ENCODE measurements around the gene CRTAC1.

The CRTAC1 gene

DNA sequence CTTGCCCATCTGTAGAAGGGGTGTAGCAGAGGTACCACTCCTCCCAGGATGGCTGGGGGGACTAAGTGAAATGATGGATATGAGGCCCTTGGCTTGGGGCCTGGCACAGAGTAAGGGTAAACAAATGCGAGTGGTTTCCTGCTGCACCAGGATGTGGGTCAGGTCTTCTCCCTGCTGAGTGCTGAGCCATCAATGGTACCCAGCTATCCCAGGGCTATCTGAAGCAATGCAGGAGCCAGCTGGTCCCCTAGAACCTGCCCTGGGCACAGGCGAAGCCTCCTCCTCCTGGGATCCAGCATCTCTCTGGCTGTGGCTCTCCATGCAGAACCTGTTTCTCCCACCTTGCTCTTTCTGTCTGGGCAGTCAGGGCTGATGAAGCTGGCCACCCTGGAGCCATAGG, 201.7 kb downstream of the CRTAC1 start:
- TF ChIP-seq, protein P1, sequence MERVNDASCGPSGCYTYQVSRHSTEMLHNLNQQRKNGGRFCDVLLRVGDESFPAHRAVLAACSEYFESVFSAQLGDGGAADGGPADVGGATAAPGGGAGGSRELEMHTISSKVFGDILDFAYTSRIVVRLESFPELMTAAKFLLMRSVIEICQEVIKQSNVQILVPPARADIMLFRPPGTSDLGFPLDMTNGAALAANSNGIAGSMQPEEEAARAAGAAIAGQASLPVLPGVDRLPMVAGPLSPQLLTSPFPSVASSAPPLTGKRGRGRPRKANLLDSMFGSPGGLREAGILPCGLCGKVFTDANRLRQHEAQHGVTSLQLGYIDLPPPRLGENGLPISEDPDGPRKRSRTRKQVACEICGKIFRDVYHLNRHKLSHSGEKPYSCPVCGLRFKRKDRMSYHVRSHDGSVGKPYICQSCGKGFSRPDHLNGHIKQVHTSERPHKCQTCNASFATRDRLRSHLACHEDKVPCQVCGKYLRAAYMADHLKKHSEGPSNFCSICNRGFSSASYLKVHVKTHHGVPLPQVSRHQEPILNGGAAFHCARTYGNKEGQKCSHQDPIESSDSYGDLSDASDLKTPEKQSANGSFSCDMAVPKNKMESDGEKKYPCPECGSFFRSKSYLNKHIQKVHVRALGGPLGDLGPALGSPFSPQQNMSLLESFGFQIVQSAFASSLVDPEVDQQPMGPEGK (CRISPR knock-in tag; IDR thresholded peaks at IDR 0.05; ENCODE audit: borderline replicate concordance), result no peak
- TF ChIP-seq, protein P2, sequence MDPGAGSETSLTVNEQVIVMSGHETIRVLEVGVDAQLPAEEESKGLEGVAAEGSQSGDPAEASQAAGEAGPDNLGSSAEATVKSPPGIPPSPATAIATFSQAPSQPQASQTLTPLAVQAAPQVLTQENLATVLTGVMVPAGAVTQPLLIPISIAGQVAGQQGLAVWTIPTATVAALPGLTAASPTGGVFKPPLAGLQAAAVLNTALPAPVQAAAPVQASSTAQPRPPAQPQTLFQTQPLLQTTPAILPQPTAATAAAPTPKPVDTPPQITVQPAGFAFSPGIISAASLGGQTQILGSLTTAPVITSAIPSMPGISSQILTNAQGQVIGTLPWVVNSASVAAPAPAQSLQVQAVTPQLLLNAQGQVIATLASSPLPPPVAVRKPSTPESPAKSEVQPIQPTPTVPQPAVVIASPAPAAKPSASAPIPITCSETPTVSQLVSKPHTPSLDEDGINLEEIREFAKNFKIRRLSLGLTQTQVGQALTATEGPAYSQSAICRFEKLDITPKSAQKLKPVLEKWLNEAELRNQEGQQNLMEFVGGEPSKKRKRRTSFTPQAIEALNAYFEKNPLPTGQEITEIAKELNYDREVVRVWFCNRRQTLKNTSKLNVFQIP (CRISPR knock-in tag; IDR thresholded peaks at IDR 0.05; ENCODE audit: borderline replicate concordance, low read depth), result no peak
- TF ChIP-seq, protein P3, sequence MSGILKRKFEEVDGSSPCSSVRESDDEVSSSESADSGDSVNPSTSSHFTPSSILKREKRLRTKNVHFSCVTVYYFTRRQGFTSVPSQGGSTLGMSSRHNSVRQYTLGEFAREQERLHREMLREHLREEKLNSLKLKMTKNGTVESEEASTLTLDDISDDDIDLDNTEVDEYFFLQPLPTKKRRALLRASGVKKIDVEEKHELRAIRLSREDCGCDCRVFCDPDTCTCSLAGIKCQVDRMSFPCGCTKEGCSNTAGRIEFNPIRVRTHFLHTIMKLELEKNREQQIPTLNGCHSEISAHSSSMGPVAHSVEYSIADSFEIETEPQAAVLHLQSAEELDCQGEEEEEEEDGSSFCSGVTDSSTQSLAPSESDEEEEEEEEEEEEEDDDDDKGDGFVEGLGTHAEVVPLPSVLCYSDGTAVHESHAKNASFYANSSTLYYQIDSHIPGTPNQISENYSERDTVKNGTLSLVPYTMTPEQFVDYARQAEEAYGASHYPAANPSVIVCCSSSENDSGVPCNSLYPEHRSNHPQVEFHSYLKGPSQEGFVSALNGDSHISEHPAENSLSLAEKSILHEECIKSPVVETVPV (CRISPR knock-in tag; IDR thresholded peaks at IDR 0.05), result no peak
- no peak for TF ChIP-seq OSR1 (CRISPR knock-in tag; IDR thresholded peaks at IDR 0.05)
- no peak for TF ChIP-seq ZNF8 (CRISPR knock-in tag; IDR thresholded peaks at IDR 0.05)
- TF ChIP-seq RARB (CRISPR knock-in tag; IDR thresholded peaks at IDR 0.05), result no peak
- no peak for TF ChIP-seq SNAI2 (CRISPR knock-in tag; IDR thresholded peaks at IDR 0.05)
- TF ChIP-seq ZNF70 (CRISPR knock-in tag; IDR thresholded peaks at IDR 0.05), result no peak
- no peak for TF ChIP-seq ARNTL (CRISPR knock-in tag; IDR thresholded peaks at IDR 0.05; ENCODE audit: borderline replicate concordance, low read depth)
- no peak for TF ChIP-seq GLIS3 (CRISPR knock-in tag; IDR thresholded peaks at IDR 0.05)
- no peak for TF ChIP-seq ZFP3 (CRISPR knock-in tag; IDR thresholded peaks at IDR 0.05)
- no peak for TF ChIP-seq BACH2 (CRISPR knock-in tag; IDR thresholded peaks at IDR 0.05; ENCODE audit: borderline replicate concordance)
- TF ChIP-seq, protein P4, sequence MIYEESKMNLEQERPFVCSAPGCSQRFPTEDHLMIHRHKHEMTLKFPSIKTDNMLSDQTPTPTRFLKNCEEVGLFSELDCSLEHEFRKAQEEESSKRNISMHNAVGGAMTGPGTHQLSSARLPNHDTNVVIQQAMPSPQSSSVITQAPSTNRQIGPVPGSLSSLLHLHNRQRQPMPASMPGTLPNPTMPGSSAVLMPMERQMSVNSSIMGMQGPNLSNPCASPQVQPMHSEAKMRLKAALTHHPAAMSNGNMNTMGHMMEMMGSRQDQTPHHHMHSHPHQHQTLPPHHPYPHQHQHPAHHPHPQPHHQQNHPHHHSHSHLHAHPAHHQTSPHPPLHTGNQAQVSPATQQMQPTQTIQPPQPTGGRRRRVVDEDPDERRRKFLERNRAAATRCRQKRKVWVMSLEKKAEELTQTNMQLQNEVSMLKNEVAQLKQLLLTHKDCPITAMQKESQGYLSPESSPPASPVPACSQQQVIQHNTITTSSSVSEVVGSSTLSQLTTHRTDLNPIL (CRISPR knock-in tag; IDR thresholded peaks at IDR 0.05; ENCODE audit: low read depth), result no peak
- no peak for ATAC-seq

DNA sequence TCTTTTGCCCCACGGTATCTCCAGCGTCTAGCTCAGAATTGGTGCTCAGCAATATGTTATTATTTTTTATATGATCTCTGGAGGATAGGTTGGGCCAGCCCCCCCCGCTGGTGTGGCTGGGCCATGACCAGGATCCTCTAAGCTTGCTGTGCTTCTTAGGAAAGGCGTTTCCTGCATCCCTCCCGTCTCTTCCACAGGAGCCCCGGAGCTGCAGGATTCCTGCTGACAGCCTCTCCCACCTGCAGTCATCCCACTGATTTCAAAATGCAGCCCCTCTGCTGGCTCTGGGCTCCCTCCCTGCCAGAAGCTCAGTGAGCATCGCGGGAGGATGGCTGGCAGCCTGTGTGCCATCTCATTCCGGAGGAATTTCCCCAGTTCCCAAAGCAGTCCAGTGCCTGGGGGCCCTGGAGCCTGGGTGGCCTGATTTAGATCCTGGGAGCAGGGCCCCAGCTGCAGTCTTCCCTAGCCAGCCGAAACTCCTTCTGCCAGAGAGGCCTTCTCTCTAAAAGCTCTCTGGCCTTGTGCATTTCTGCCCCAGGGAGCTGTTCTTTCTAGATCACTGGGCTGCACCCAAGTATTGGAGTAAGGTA, 202.6 kb downstream of the CRTAC1 start:
- TF ChIP-seq OSR1 (CRISPR knock-in tag; IDR thresholded peaks at IDR 0.05) (no peak), ZFP30 (CRISPR knock-in tag; IDR thresholded peaks at IDR 0.05) (no peak), ZFP3 (CRISPR knock-in tag; IDR thresholded peaks at IDR 0.05) (no peak), ZNF8 (CRISPR knock-in tag; IDR thresholded peaks at IDR 0.05) (no peak), ISL1 (CRISPR knock-in tag; IDR thresholded peaks at IDR 0.05) (no peak), ZNF565 (CRISPR knock-in tag; conservative IDR thresholded peaks at IDR 0.05; ENCODE audit: low read depth) (no peak), TOX (CRISPR knock-in tag; IDR thresholded peaks at IDR 0.05; ENCODE audit: borderline replicate concordance) (no peak)
- TF ChIP-seq, protein P5, sequence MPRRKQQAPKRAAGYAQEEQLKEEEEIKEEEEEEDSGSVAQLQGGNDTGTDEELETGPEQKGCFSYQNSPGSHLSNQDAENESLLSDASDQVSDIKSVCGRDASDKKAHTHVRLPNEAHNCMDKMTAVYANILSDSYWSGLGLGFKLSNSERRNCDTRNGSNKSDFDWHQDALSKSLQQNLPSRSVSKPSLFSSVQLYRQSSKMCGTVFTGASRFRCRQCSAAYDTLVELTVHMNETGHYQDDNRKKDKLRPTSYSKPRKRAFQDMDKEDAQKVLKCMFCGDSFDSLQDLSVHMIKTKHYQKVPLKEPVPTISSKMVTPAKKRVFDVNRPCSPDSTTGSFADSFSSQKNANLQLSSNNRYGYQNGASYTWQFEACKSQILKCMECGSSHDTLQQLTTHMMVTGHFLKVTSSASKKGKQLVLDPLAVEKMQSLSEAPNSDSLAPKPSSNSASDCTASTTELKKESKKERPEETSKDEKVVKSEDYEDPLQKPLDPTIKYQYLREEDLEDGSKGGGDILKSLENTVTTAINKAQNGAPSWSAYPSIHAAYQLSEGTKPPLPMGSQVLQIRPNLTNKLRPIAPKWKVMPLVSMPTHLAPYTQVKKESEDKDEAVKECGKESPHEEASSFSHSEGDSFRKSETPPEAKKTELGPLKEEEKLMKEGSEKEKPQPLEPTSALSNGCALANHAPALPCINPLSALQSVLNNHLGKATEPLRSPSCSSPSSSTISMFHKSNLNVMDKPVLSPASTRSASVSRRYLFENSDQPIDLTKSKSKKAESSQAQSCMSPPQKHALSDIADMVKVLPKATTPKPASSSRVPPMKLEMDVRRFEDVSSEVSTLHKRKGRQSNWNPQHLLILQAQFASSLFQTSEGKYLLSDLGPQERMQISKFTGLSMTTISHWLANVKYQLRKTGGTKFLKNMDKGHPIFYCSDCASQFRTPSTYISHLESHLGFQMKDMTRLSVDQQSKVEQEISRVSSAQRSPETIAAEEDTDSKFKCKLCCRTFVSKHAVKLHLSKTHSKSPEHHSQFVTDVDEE (CRISPR knock-in tag; IDR thresholded peaks at IDR 0.05), result no peak
- TF ChIP-seq, protein P3 (CRISPR knock-in tag; IDR thresholded peaks at IDR 0.05), result no peak
- ATAC-seq, result peak; percentile 57

DNA sequence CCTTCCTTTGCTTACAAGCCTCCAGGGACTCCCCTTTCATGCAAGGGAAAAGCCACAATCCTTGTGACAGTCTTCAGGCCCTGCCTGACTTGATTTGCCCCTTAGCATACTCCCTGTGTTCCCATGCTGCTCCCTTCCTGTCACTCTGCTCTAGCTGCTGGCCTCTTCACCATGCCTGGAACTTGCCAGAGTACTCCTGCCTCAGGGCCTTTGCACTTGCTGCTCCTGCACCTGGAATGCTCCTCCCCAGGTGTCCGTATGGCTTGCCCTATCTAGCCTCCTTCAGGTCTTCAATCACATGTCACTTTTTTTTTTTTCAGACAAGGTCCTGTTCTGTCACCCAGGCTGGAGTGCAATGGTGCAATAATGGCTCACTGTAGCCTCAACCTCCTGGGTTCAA, 203.5 kb downstream of the CRTAC1 start:
- ATAC-seq, result no peak
- no peak for TF ChIP-seq ZNF565 (CRISPR knock-in tag; conservative IDR thresholded peaks at IDR 0.05; ENCODE audit: low read depth)
- TF ChIP-seq ZC3H10 (CRISPR knock-in tag; IDR thresholded peaks at IDR 0.05), result no peak
- TF ChIP-seq SNAI2 (CRISPR knock-in tag; IDR thresholded peaks at IDR 0.05), result no peak
- TF ChIP-seq, protein P2 (CRISPR knock-in tag; IDR thresholded peaks at IDR 0.05; ENCODE audit: borderline replicate concordance, low read depth), result no peak
- TF ChIP-seq CSDC2 (CRISPR knock-in tag; IDR thresholded peaks at IDR 0.05), result no peak
- no peak for TF ChIP-seq ZNF70 (CRISPR knock-in tag; IDR thresholded peaks at IDR 0.05)
- TF ChIP-seq TOX (CRISPR knock-in tag; IDR thresholded peaks at IDR 0.05; ENCODE audit: borderline replicate concordance), result no peak
- TF ChIP-seq, protein P5 (CRISPR knock-in tag; IDR thresholded peaks at IDR 0.05), result no peak

Data from SK-N-SH treated with all-trans-retinoic acid at 6 μM for 48 hours (cell line).